ENCODE measurements around the gene NSUN7. TPM values are rescaled to one million over a fixed set of nuclear protein-coding genes. Genes with fewer than 3 reads are reported as not detected.

Gene NSUN7
- total and polyA plus RNA-seq, 7 donors: 0.03 to 0.39 (median 0.11) TPM; not detected in 4

- 84 to 89% (median 85%) methylated on average over 6 of the region's 6 CpGs for WGBS, 3 donors
- TF ChIP-seq, protein P1, sequence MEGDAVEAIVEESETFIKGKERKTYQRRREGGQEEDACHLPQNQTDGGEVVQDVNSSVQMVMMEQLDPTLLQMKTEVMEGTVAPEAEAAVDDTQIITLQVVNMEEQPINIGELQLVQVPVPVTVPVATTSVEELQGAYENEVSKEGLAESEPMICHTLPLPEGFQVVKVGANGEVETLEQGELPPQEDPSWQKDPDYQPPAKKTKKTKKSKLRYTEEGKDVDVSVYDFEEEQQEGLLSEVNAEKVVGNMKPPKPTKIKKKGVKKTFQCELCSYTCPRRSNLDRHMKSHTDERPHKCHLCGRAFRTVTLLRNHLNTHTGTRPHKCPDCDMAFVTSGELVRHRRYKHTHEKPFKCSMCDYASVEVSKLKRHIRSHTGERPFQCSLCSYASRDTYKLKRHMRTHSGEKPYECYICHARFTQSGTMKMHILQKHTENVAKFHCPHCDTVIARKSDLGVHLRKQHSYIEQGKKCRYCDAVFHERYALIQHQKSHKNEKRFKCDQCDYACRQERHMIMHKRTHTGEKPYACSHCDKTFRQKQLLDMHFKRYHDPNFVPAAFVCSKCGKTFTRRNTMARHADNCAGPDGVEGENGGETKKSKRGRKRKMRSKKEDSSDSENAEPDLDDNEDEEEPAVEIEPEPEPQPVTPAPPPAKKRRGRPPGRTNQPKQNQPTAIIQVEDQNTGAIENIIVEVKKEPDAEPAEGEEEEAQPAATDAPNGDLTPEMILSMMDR (IDR thresholded peaks at IDR 0.05): no peak
- H3K4me3 ChIP-seq: no peak overlapping the region
- DNase-seq (no peak), ATAC-seq (no peak)
- intact Hi-C loops (cut with DNase I): no loop called here
- no peaks in the 10 kb centered on the region for H3K27me3 ChIP-seq (ENCODE audit: insufficient read depth in 3 of 3, low read length in 2 of 3)
- no peak overlapping the region for H3K27ac ChIP-seq
- no peaks in the 10 kb centered on the region for H3K4me1 ChIP-seq
- peaks cover 0 to 48% of the 10 kb centered on the region in 2 donors for H3K36me3 ChIP-seq (ENCODE audit: insufficient read depth in 1 of 2, low read depth in 1 of 2)
- H3K9me3 ChIP-seq: no peaks in the 10 kb centered on the region
Measured at GRCh38 chr4:40827758-40828157, 78.0 kb downstream of the NSUN7 start.

DNA sequence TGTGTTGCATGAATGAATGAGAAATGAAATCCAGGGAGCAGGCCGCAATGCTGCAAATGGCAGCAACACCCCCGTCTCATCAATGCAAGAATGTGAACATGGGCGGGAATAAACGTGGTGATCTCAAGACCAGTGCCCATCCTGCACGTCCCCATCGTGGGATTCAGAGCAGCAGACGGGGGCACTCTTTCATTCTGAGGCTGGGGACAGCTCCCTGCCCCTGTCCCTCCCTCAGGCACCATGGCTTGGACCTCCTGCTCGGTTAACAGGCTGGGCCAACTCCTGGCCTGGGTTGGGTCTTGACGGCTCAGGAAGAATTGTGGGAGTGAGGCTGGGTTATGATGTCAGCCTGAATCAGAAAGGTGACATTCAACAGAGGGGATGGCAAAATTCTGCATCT lies 78.9 kb downstream of the NSUN7 start:
- no peaks in the 10 kb centered on the region for H3K4me1 ChIP-seq
- intact Hi-C loops (cut with DNase I): no loop called here
- H3K36me3 ChIP-seq (ENCODE audit: insufficient read depth in 1 of 2, low read depth in 1 of 2): peaks cover 0 to 42% of the 10 kb centered on the region in 2 donors
- TF ChIP-seq, protein P1 (IDR thresholded peaks at IDR 0.05): no peak
- H3K4me3 ChIP-seq: no peak overlapping the region
- 90 to 96% (median 93%) methylated on average over 9 of the region's 9 CpGs for WGBS, 3 donors
- no peaks in the 10 kb centered on the region for H3K9me3 ChIP-seq
- DNase-seq (no peak), ATAC-seq (no peak)
- H3K27me3 ChIP-seq (ENCODE audit: insufficient read depth in 3 of 3, low read length in 2 of 3): no peaks in the 10 kb centered on the region
- no peak overlapping the region for H3K27ac ChIP-seq

DNA sequence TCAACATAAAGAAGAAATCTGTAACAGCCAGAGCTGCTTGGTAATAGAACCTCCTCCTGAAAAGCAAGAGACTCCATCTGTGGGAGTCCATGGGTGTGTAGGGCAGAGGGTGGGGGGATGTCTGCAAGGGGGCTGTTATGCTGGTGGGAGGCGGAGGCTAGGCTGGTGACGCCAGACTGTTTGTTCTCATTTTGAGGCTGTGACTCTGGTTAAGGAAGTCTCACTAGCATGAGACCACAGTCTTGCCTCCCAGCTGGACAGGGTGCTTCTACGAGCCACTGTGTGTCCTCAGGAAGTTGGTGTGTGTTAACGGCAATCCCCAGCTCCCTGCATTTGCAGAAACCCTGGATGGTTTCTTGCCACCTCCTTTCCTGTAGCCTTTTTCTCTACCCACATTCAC lies 79.8 kb downstream of the NSUN7 start:
- ATAC-seq (no peak), DNase-seq (no peak)
- TF ChIP-seq, protein P1 (IDR thresholded peaks at IDR 0.05): no peak
- Histone ChIP-seq H3K27ac (no peak overlapping the region), H3K4me3 (no peak overlapping the region), H3K9me3 (no peaks in the 10 kb centered on the region), H3K27me3 (ENCODE audit: insufficient read depth in 3 of 3, low read length in 2 of 3) (no peaks in the 10 kb centered on the region), H3K36me3 (ENCODE audit: insufficient read depth in 1 of 2, low read depth in 1 of 2) (peaks cover 0 to 47% of the 10 kb centered on the region in 2 donors), H3K4me1 (no peaks in the 10 kb centered on the region)
- WGBS, 3 donors: 91 to 96% (median 91%) methylated on average over 4 of the region's 4 CpGs
- intact Hi-C loops (cut with DNase I): no loop called here

DNA sequence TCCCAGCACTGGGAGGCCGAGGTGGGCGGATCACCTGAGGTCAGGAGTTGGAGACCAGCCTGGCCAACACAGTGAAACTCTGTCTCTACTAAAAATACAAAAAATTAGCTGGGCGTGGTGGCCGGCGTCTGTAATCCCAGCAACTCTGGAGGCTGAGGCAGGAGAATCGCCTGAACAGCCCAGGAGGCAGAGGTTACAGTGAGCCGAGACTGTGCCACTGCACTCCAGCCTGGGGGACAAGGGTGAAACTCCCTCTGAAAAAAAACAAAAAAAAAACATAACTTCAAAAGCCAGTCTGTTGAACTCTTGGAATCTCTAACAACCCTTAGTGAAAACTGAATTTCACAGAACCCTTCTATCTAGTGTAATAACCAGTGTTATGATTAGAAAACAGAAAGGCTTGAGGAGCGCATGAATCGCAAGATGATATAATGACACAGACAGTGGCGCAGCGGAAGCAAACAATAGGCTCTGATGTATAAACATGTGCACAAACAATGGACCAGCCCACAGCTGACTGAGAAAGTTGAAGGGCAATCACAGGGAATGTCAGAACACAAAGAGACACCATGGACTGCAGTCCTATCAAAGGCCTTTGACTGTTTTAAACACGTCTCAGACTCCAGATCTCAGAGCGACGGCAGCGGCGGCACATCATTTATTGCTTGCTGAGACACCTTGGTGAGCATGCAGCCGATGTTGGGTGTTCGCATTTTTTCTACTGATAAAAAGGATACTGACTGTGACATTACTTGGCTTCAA lies 81.6 kb downstream of the NSUN7 start:
- peaks cover 0 to 42% of the 10 kb centered on the region in 2 donors for H3K36me3 ChIP-seq (ENCODE audit: insufficient read depth in 1 of 2, low read depth in 1 of 2)
- no peak overlapping the region for H3K4me3 ChIP-seq
- no peaks in the 10 kb centered on the region for H3K9me3 ChIP-seq
- H3K4me1 ChIP-seq: no peaks in the 10 kb centered on the region
- no peak overlapping the region for H3K27ac ChIP-seq
- TF ChIP-seq, protein P1 (IDR thresholded peaks at IDR 0.05): no peak
- 92 to 95% (median 94%) methylated on average over 18 of the region's 18 CpGs for WGBS, 3 donors
- H3K27me3 ChIP-seq (ENCODE audit: insufficient read depth in 3 of 3, low read length in 2 of 3): no peaks in the 10 kb centered on the region
- ATAC-seq: no peak
- intact Hi-C loops (cut with DNase I): no loop called here
- no peak for DNase-seq

- Histone ChIP-seq H3K27me3 (ENCODE audit: insufficient read depth in 3 of 3, low read length in 2 of 3) (no peaks in the 10 kb centered on the region), H3K9me3 (no peaks in the 10 kb centered on the region), H3K36me3 (ENCODE audit: insufficient read depth in 1 of 2, low read depth in 1 of 2) (peaks cover 0 to 34% of the 10 kb centered on the region in 2 donors), H3K27ac (no peak overlapping the region), H3K4me3 (no peak overlapping the region), H3K4me1 (no peaks in the 10 kb centered on the region)
- TF ChIP-seq, protein P1 (IDR thresholded peaks at IDR 0.05): no peak
- intact Hi-C loops (cut with DNase I): no loop called here
- ATAC-seq: no peak
- 82 to 88% (median 85%) methylated on average over 11 of the region's 11 CpGs for WGBS, 3 donors
- DNase-seq: no peak
Measured at GRCh38 chr4:40832175-40832574, 82.4 kb downstream of the NSUN7 start.

Data from psoas muscle (tissue), 8 donors.